ENCODE measurements around the gene C11orf98. TPM values are rescaled to one million over a fixed set of nuclear protein-coding genes. Genes with fewer than 3 reads are reported as not detected.
A peak's percentile ranks its signal among the peaks of the same experiment; 100 is the strongest.
"Not testable (repeated sequence)": the region's sequence is repeated elsewhere in the genome, so short reads cannot be mapped to it uniquely, and the experiment has no call there.

C11orf98 gene
- total RNA-seq, 2 donors from 2014 or later: 27.4 to 35.9 TPM

- intact Hi-C loops (cut with DNase I): no loop called here
- DNase-seq (ENCODE audit: low spot score): no peak
Observed at GRCh38 chr11:62621027-62621566, 43.9 kb downstream of the C11orf98 start.

- DNase-seq (ENCODE audit: low spot score); intact Hi-C loops (cut with DNase I): not testable (repeated sequence)
Observed at GRCh38 chr11:62616957-62617356, 48.1 kb downstream of the C11orf98 start.

GRCh38 chr11:62615521-62615920 lies 49.5 kb downstream of the C11orf98 start:
- intact Hi-C loops (cut with DNase I): no loop called here
- DNase-seq (ENCODE audit: low spot score): no peak

GRCh38 chr11:62614275-62614674 lies 50.7 kb downstream of the C11orf98 start:
- no peak for DNase-seq (ENCODE audit: low spot score)
- intact Hi-C loops (cut with DNase I): no loop called here

- intact Hi-C loops (cut with DNase I): no loop called here
- peak; percentile 82 for DNase-seq (ENCODE audit: low spot score)
Observed at GRCh38 chr11:62613291-62613778, 51.7 kb downstream of the C11orf98 start.

Other genes starting within 250 kb of the C11orf98 start
- gene SCGB1A1, start 246.2 kb downstream of the C11orf98 start, total RNA-seq: not detected
- 100 to 1,000 TPM; 938 to 955 TPM for gene AHNAK, start 118.4 kb downstream of the C11orf98 start, total RNA-seq
- 100 to 1,000 TPM; 706 to 749 TPM for gene EEF1G, start 91.3 kb downstream of the C11orf98 start, total RNA-seq
- 10 to 100 TPM; 10.7 to 14.1 TPM for gene TUT1, start 73.7 kb downstream of the C11orf98 start, total RNA-seq
- 10 to 100 TPM; 56.5 to 67.2 TPM for gene MTA2, start 63.3 kb downstream of the C11orf98 start, total RNA-seq
- gene EML3, start 52.4 kb downstream of the C11orf98 start, total RNA-seq: 10 to 100 TPM; 58.7 to 63.8 TPM
- gene ROM1, start 52.0 kb downstream of the C11orf98 start, total RNA-seq: 1 to 10 TPM; 7.1 to 9.7 TPM
- gene B3GAT3, start 43.2 kb downstream of the C11orf98 start, total RNA-seq: 10 to 100 TPM; 23.7 to 26.6 TPM
- gene GANAB, start 18.6 kb downstream of the C11orf98 start, total RNA-seq: 100 to 1,000 TPM; 206 to 240 TPM
- 10 to 100 TPM; 10.6 to 10.9 TPM for gene INTS5, start 11.9 kb downstream of the C11orf98 start, total RNA-seq
- 10 to 100 TPM in 1 of 2 donors, 1 to 10 TPM in 1; 8.5 to 10.5 TPM for gene CSKMT, start 102 bp upstream of the C11orf98 start, total RNA-seq
- 1 to 10 TPM; 3.6 to 3.7 TPM for gene UQCC3, start 6.5 kb upstream of the C11orf98 start, total RNA-seq
- gene LBHD1, start 7.1 kb upstream of the C11orf98 start, total RNA-seq: 1 to 10 TPM; 3.7 to 5.1 TPM
- gene UBXN1, start 13.9 kb upstream of the C11orf98 start, total RNA-seq: 10 to 100 TPM; 74.8 to 76.1 TPM
- 10 to 100 TPM; 13.9 to 14.8 TPM for gene LRRN4CL, start 24.3 kb upstream of the C11orf98 start, total RNA-seq
- 10 to 100 TPM; 30.6 to 54.8 TPM for gene BSCL2, start 42.2 kb upstream of the C11orf98 start, total RNA-seq
- not detected for gene GNG3, start 42.5 kb upstream of the C11orf98 start, total RNA-seq
- gene HNRNPUL2, start 62.2 kb upstream of the C11orf98 start, total RNA-seq: 10 to 100 TPM; 45.5 to 45.9 TPM
- gene TTC9C, start 63.3 kb upstream of the C11orf98 start, total RNA-seq: 10 to 100 TPM; 19.0 to 20.6 TPM
- 10 to 100 TPM in 1 of 2 donors, 1 to 10 TPM in 1; 6.2 to 12.3 TPM for gene ZBTB3, start 89.0 kb upstream of the C11orf98 start, total RNA-seq
- 10 to 100 TPM; 39.7 to 50.9 TPM for gene POLR2G, start 96.4 kb upstream of the C11orf98 start, total RNA-seq
- 10 to 100 TPM; 11.3 to 12.9 TPM for gene TAF6L, start 106.2 kb upstream of the C11orf98 start, total RNA-seq
- 10 to 100 TPM; 23.7 to 33.0 TPM for gene TMEM179B, start 122.2 kb upstream of the C11orf98 start, total RNA-seq
- gene TMEM223, start 126.8 kb upstream of the C11orf98 start, total RNA-seq: 1 to 10 TPM; 8.9 to 10.0 TPM
- gene NXF1, start 140.2 kb upstream of the C11orf98 start, total RNA-seq: 10 to 100 TPM; 53.0 to 58.1 TPM
- gene STX5, start 166.8 kb upstream of the C11orf98 start, total RNA-seq: 10 to 100 TPM; 32.8 to 34.0 TPM
- gene TEX54, start 167.6 kb upstream of the C11orf98 start, total RNA-seq: not detected
- 10 to 100 TPM; 38.5 to 45.6 TPM for gene WDR74, start 174.4 kb upstream of the C11orf98 start, total RNA-seq
- gene SLC3A2, start 215.7 kb upstream of the C11orf98 start, total RNA-seq: 100 to 1,000 TPM in 1 of 2 donors, 10 to 100 TPM in 1; 89.4 to 114 TPM